ENCODE results near the gene PKD1.

Gene PKD1

DNA sequence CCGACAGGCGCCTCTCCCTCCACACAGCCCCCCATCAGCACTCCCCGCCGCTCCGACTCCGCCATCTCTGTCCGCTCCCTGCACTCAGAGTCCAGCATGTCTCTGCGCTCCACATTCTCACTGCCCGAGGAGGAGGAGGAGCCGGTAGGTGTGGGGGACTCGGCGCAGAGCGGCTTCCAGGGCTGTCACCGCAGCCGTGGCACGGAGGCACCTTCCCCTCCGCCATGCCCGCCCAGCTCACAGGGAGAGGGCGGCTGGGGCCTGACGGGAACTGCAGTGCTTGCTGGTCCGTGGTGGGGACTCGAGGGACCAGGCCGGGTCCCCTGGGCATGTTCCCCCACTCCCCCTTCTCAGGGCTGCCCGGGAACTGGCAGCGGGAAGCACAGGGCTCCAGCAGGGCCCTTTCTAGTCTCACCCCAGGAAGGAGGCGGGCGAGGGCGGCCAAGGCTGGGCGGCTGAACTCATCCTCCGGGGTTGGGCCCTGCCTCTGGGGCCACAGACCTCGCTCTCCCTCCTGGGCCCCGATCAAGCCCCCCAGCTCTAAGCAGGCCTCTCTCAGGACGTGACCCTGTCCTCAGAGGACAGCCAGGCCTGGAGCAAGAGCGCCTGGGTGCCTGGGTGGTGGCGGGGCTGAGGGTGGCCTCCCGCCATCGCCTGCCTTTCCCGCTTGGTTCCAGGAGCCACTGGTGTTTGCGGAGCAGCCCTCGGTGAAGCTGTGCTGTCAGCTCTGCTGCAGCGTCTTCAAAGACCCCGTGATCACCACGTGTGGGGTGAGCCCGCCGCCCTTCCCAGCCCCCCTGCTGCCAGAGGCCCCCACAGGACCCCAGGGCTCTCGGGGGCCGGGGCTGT, 35.1 kb upstream of the PKD1 start:
- DNase-seq (ENCODE audit: low read depth in 4 of 4, low spot score in 1 of 4), result no peak

GRCh38 chr16:2170080-2170479, 34.4 kb upstream of the PKD1 start:
- DNase-seq (ENCODE audit: low read depth in 4 of 4, low spot score in 1 of 4), result no peak

GRCh38 chr16:2167068-2167638, 31.5 kb upstream of the PKD1 start:
- no peak for DNase-seq (ENCODE audit: low read depth in 4 of 4, low spot score in 1 of 4)

GRCh38 chr16:2166263-2167067, 30.8 kb upstream of the PKD1 start:
- no peak for DNase-seq (ENCODE audit: low read depth in 4 of 4, low spot score in 1 of 4)

DNA sequence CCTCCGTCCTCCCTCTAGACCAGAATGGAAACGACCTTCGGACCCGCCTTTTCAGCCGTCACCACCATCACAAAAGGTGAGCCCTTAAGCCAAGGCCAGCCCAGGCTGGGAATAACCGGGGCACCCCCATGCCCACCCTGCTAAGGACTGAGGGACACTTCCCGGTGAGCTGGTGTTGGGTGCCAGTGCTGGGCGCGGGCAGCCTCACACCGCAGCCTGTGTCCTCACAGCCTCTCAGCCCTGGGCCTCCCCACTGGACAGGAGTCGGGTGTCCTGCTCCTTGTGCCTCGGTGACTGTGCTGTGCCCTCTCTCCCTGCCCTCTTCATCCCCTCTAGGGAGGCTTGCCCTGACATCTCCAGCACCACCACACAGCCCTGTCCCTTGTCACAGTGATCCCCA, 30.2 kb upstream of the PKD1 start:
- DNase-seq (ENCODE audit: low read depth in 4 of 4, low spot score in 1 of 4), result no peak

- DNase-seq (ENCODE audit: low read depth in 4 of 4, low spot score in 1 of 4), result no peak
These were observed 27.6 kb upstream of the PKD1 start for GRCh38 chr16:2163211-2163881.

GRCh38 chr16:2162676-2163118, 27.0 kb upstream of the PKD1 start:
- no peak for DNase-seq (ENCODE audit: low read depth in 4 of 4, low spot score in 1 of 4)

DNA sequence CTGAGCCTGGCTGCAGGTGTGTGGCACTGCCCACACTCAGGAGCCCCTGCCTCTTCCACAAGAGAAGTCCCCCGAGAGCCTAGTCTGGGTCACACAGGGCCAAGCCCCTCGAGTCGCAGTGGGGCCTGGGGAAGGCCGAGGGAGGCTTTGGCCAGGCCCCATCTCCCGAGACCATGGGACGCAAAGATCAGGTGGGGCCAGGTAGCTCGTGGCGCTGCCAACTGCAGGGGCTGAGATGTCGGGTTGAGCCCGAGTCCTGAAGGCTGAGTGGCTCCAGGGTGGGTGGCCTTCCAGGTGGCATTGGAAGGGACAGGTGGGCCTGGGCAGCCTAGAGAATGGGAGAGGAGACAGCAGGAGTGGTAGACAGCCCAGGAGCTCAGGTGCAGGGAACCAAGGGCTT, 26.2 kb upstream of the PKD1 start:
- DNase-seq (ENCODE audit: low read depth in 4 of 4, low spot score in 1 of 4), result no peak

GRCh38 chr16:2160915-2161551, 25.3 kb upstream of the PKD1 start:
- DNase-seq (ENCODE audit: low read depth in 4 of 4, low spot score in 1 of 4), result no peak

DNA sequence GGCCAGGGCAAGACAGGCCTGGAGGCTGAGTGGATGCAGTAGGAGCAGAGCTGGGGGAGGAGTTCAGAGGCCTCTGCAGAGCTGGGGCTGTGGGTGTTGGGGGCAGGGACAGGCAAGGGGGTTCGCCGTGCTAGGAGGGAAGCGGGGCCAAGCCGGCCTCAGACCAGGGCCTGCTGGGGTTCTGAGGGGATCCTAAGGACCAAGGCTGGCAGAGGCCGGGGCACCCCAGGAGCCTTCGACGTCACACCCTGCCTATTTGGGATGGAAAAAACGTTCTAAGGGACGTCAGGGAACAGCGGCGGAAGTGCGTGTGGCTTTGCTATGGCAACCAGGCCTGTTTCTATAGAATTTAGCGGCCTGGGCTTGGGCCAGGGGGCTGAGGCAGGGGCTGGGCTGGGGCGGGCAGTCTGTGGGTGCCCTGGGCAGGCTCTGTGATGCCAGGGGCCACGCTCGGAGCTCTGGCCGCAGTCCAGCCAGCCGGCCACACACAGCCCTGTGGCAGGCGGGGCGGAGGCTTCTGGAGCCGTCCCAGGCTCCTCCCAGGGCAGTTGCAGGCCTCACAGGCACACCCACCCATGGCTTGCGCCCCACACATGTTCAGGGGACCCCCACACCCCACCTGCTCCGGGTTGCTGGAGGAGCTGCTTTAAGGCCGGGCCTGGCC, 23.6 kb upstream of the PKD1 start:
- no peak for DNase-seq (ENCODE audit: low read depth in 4 of 4, low spot score in 1 of 4)

DNA sequence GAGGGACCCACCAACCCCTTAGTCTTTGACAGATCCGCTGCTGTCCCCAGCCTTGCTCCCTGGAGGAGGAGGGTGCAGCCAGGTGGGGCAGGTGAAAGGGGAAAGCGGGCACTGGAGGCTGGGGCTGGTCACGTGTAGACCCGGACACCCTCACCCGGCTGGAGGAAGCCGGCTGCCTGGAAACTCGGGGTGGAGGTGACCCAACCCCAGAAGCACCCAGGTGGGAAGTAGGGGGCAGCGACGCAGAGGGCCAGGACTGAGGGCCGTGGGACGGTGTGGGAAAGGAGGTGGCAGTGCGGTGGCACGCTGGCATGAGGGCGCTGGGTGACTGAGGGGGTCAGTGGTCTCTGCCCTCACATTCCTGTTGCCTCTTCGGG, 22.6 kb upstream of the PKD1 start:
- no peak for DNase-seq (ENCODE audit: low read depth in 4 of 4, low spot score in 1 of 4)

DNA sequence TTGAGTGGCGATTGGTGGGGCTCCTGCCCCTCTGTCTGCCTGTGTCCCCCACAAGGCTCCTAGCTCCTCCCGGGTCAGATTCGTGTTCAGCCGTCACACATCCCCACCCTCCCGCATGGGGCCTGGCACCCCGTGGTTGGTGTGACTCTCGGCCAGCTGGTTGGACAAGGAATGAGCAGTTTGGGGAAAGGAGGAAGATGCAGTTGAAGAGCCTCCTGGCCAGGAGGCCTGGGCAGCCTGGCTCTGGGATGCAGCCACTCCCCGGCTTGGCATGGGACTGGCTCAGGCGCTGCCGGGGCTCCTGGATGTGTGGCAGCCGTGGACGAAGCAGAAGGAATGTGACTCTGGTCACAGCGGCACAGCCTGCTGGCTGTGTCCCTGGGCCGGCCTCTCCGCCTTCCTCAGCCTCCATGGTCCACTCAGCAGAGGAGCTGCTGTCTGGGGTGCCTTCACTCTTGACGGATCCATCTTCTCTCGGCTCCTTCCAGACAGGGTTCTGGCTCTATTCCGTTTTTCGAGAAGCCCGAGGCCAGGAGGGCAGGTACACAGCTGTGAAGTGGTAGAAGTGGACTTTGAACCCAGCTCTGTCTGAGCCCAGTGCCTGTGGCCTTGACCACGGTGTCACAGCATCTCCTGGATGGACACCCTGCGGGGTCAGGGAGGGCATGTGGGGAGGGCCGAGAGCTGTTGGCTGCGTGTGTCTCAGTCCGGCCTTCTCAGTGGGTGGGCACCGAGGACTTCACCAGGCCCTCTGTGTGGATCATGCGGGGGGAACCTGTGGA, 22.0 kb upstream of the PKD1 start:
- DNase-seq (ENCODE audit: low read depth in 4 of 4, low spot score in 1 of 4), result no peak

DNA sequence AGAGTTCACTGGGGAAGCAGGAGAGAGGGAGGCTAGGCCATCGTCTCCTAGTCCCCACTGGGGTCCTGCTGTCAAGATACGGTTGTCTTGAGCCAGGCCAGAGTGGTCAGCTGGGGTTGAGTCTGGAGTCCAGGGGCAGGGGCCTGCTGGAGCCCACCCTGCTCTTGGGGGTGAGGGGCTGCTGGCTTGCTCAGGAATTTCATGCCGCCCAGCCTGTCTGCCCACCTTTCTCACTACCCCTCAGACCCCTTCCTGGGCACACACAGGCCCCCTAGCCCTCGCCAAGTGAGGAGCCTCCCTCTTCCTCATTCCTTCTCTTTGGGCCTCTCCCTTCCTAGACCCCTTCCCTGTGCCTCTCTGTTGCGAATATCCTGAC, 21.1 kb upstream of the PKD1 start:
- no peak for DNase-seq (ENCODE audit: low read depth in 4 of 4, low spot score in 1 of 4)

DNA sequence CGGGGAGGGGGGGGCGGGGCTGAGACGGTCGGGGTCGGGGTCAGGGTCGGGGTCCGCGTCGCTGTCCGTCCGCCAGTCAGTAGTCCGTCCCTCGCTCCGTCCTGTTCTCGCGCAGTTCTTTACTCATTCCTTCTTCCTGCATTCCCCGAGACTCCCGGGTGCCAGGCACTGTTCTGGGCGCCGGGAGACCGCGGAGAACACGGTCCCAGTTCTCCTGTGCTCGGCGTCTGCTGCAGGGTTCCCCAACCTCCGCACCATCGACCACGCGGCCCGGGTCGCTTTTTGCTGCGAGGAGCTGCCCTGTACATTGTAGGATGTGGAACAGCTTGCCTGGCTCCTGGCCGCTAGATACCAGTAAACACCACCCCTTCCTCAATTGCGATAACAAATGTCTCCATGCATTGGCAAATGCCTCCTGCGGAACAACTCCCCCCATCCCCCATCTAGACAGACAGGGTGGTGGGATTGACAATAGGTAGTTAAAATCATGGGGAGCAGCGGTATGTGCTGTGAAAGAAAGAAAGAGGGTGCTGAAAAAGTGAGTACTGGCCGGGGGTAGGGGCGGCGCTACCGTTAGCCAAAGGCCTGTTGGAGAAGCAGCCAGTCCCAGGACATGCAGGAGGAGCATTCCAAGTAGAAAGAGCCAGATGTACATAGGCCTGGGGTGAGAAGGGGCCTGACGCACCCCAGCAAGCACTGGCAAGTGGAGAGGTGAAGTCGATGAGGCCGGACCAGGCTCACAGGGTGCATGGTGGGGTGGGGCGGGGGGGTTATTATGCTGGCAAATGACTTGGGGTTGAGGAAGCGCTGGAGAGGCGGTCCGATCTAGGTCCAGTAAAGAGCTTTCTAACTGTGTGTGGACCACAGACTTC, 20.5 kb upstream of the PKD1 start:
- no peak for DNase-seq (ENCODE audit: low read depth in 4 of 4, low spot score in 1 of 4)

DNA sequence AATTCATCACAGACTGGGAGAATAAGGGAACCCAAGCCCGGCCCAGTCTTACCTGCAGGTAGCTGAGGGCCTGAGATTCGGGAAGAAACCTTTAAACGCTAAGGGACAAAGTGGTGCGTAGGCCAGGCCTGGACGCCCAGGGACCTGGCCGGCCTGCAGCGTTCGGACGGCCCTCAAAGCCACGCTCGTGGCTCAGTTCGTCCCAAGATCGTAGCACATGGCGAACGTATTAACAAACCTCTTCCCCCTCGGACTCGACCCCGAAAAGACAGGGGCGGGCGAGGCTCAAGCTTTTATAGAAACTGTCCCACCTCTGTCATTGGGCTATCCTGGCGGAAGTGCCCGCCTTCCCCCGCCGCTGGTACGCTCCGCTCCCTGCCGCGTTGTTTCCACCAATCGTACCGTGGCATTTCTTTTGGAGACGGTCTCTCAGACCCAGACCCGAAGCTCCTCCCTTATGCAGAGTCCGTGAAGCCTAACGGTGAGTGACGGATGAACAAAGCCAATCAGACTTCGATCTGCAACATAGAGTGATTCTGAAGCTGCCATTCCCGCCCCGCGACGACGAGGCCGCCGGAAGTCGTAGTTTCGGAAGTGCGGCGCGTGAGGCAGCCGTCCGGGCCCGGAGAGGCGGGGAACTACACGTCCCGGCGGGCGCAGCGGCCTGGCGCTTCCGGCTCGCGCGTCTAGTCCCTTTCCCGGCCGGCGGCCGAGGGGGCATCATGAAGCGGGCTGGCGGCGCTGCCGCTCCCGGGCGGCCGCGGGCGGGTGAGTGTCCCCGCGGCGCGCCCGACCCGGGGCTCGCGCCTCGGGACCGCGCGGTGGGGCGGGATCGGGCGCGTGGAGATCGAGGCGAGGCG, 19.6 kb upstream of the PKD1 start, which contains the start of gene TRAF7:
Gene TRAF7, plus strand, starts transcription at position 692 of the 860 bp plus-strand sequence. CDS start 8,139 bp downstream, outside the sequence.
- peak; percentile 88 to 96 (median 92) for DNase-seq (ENCODE audit: low read depth in 4 of 4, low spot score in 1 of 4)

DNA sequence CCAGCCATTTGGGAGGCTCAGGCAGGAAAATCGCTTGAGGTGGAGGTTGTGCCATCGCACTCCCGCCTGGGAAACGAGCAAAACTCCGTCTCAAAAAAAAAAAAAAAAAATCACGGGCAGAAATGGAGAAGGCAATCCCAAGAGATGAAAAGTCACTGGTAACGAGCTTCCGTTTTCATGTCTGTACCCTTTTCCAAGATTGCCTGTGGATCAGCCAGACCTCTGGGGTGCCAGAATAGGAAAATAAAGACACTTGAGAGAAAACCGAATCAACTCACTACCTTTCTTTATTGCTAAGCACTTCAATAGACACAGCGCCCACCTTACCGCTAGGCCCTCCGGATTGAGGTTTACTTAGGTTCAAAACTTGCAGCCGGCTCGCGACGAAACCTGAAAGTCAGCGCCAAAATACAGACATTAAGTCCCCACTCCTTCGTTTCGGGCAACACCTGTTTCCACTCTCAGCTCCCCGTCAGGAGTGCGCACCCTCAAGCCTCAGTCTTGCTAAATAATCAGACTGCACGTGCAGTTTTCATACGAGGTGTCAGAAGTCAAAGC, 18.9 kb upstream of the PKD1 start:
- no peak for DNase-seq (ENCODE audit: low read depth in 4 of 4, low spot score in 1 of 4)
